HG02884 (cell line): ENCODE results near the gene JMJD1C.
"Not testable (repeated sequence)": the region's sequence is repeated elsewhere in the genome, so short reads cannot be mapped to it uniquely, and the experiment has no call there.

Experiments
- ATAC-seq: cut with Tn5 transposase; IDR thresholded peaks from one replicate; pipeline ENCODE4 v1.9.1; 2021; ENCODE audit warnings: mild to moderate bottlenecking, moderate library complexity; ENCODE audit not compliant: unreplicated experiment

The JMJD1C gene

DNA sequence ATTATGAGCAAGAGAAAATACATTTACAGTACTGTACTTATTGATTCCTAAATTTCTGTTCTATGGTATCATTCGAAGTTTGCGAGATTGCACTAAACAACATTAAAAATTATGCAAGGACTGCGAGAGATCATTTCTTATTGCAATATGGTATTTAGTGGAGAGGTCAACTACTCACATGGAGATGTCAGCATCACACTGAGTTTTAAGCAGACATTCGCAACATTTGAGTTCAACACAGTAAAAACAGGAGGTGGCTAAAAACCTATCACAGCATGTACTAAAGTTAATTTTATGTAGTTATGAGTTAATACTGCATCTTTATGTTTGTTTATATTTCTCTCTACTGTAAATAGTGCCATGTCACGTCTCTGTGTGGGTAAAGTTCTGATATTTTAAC is 53.5 kb downstream of the JMJD1C start:
- ATAC-seq = no peak

DNA sequence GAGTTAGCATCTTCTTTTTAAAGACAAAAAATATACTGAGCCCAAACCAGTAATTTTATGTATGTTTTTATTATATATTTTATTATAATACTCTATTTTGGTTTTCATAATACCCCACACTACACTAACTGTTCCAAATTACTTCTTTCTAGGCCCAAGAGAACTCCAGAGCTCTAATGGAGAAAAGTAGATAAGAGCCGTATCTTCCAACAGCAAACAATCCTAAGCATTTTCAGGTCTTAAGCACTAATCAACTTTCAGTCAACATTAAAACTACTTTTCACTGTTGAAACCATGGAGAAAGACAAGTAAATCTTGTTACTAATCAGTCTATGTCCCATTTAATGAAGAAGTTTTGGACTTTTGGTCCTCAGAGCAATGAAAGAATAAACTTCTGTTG is 55.1 kb downstream of the JMJD1C start:
- no peak for ATAC-seq

DNA sequence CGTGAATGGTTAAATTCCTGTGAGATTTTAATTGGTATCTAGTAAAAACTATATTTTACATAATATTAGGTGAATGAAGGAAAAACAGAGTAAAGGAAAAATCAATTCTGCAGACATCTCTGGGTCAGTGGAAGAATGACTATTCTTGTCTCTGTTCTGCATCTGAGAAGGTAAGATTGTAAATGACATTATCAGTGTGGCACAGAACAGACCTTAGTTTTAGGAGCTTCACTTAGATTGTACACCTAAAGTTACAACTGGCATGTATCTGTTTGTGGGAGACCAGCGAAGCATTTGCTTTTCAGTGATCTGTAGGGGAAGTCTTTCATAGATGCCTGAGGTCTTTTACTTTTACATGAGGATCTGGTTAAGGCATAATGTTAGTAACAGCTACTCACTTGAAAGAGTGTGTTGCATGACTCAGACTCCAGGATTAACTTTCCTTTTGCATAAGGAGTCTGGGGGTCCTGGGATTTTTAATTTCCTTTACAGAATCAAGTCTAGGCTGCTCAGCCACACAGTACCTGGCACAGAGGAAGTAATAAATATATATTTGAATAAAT is 56.2 kb downstream of the JMJD1C start:
- no peak for ATAC-seq

DNA sequence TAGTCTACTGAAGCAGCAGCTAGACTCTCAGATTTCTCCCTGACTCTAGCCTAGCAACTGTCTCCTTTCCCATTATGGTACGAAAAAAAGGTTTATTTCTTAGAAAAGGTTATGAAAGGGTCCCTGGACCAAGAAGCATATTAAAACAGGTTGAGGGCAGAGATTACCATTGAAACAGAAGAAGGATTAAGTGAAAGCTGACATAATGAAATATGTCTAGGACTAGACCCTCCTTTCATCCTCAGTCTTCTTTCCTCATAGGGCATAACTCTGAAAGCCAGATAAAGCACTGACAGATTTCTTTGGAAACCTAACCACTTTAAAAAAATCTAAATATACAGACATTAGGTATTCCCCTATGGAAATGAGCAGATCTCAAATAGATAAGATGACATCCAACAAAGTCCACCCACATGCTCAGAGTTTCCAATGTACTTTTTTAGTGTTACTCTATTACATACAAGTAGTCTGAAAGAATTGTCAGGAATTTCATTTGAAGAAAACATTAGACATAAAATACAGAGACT is 58.6 kb downstream of the JMJD1C start:
- ATAC-seq = no peak

DNA sequence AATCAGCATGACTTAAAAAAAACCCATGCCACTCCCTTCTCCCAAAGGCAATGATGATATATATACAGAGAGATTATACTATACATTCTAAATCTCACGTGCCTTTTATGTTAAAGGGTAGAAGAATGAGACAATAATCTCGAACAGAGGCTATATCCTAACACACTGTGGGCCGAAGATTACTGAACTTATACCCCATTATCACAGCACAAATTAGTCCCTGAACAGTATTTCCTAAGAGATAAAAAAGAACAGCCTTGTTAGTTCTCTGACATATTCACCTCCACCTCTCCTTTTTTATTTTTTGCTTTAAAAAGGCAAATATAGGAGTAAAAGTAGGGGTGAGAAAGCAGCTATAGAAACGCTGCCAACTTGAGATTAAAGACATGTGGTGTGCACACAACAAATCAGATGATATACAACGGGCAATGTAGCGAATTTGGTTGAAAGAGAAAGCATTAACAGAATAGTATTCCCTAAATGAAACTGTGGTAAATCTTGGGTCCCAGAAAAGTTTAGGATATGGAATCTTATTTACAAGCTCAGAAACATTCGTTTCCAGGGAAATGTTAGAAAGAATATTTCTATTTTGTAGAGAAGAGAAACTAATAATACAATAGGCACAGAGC is 69.5 kb downstream of the JMJD1C start:
- ATAC-seq = no peak

DNA sequence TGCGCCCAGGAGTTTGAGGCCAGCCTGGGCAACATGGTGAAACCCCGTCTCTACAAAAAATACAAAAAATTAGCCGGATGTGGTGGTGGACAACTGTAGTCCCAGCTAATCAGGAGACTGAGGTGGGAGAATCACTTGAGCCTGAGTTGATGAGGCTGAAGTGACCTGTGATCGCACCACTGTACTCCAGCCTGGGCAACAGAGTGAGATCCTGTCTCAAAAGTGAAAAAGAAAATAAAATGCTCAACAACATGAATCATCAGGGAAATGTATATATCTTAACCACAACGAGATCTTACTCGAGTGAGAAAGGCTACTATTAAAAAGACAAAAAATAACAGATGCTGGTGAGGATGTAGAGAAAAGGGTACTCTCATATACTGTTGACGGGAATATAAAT is 72.7 kb downstream of the JMJD1C start:
- ATAC-seq = no peak

DNA sequence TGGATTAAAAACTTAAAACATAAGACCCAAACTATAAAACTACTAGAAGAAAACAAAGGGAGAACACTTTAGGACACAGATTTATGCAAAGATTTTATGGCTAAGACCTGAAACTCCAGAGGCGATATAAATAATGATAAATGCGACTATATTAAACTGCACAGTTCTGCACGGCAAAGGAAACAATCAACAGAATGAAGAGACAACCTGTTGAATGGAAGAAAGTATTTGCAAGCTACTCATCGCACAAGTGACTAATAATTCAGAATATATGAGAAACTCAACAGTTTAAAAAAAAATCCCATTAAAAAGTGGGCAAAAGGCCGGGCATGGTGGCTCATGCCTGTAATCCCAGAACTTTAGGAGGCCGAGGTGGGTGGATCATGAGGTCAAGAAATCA is 73.6 kb downstream of the JMJD1C start:
- no peak for ATAC-seq

DNA sequence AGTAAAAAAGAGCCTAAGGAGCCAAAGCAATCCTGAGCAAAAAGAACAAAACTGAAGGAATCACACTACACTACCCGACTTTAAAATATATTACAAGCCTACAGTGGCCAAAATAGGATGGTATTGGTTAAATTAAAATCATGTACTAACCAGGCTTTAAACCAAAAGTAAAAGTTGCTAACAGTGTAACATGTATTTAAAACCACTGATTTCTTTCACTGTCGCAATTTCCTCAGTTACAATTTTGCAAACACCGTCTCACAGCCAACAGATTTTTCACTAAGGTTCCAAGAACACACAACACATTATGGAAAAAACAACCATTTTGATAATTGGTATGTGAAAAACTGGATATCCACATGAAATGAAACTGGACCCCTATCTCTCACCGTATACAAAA is 74.0 kb downstream of the JMJD1C start:
- no peak for ATAC-seq

DNA sequence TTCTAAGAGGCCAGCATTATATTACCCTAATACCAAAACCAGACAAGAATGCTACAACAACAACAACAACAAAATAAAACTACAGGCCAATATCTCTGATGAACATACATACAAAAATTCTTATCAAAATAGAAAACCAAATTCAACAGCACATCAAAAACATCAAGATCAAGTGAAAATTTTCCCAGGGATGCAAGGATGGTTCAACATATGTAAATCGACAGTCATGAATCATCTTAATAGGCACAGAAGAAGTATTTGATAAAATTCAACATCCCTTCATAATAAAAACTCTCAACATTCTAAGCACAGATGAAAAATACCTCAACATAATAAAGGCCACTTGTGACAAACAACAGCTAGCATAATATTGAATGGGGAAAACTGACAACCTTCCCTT is 75.3 kb downstream of the JMJD1C start:
- no peak for ATAC-seq

DNA sequence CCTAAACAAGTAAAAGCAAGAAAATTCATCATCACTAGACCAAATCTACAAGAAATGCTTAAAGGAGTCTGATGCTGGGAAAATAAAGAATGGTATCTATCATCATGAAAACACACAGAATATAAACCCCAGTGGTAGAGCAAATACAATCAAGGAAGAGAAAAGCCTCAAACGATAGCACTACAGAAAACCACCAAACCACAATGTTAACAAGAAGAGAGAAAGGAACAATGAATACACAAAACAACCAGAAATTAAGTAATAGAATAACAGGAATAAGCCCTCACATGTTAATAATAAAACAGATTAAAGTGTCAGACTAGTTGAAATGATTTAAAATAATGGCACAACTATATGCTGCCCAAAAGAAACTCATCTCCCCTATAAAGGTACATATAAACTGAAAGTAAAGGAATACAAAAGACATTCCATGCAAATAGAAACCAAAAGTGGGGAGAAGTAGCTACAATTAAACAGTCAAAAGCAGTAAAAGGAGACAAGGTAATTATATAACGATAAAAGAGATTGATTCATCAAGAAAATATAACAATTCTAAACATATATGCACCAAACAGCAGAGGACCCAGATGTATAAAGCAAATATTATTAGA is 77.3 kb downstream of the JMJD1C start:
- no peak for ATAC-seq

DNA sequence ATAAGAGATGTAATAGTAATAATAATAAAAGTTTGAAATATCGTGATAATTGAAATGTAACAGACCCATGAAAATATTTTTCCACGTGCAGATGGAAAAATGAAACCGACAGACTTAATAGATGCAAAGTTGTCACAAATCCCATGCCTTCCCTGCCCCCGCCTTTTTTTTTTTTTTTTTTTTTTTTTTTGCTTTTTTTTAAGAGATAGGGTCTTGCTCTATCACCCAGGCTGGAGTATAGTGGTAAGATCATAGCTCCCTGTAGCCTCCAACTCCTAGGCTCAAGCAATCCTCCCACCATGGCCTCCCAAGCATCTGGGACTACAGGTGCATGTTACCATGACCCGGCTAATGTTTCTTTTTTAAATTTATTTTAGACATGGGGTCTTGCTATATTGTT is 80.5 kb downstream of the JMJD1C start:
- no peak for ATAC-seq

DNA sequence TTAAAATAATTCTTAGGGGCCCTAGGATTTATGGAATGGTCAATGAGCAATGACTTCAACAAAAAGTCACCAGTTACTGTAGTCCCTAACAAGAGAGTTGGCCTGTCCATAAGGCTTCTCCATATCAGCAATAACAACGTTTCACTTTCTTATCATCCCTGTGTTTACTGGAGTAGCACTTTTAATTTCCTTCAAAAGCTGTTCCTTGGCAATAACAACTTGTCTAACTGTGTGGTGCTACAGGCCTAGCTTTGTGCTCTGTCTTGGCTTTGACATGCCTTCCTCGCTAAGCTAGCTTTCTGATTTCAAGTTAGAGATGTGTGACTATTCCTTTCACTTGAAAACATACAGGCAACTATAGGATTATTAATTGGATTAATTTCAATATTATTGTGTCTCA is 81.1 kb downstream of the JMJD1C start:
- no peak for ATAC-seq

DNA sequence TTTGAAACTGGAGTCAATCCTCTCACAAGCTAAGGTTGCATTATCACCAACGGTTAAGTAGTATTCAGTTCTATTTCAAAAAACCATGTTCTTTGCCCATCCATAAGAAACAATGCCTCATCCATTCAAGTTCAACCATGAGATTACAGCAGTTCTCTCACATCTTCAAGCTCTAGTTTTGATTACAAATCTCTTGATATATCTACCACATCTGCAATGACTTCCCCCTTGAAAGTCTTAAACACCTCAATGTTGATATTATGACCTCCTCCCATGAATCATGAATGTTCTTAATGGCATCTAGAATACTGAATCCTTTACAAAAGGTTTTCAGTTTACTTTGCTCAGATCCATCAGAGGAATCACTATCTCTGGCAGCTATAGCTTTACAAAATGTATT is 81.8 kb downstream of the JMJD1C start:
- no peak for ATAC-seq

DNA sequence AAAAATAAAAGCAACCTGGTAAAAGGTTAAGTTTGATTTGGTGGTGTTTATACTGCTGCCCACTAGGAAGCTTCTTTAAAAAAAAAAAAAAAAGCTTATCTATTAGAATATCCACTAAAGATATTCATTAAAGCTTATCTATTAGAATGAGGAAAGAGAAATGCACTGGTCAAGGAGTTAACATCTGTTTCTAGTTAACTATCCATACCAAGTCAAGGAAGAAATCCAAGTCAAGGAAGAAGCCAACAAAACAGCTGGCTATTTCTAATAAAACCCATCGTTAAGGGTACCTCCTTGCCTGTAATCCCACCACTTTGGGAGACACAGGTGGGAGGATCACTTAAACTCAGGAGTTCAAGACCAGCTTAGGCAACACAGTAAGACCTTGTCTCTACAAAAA is 82.6 kb downstream of the JMJD1C start:
- no peak for ATAC-seq

DNA sequence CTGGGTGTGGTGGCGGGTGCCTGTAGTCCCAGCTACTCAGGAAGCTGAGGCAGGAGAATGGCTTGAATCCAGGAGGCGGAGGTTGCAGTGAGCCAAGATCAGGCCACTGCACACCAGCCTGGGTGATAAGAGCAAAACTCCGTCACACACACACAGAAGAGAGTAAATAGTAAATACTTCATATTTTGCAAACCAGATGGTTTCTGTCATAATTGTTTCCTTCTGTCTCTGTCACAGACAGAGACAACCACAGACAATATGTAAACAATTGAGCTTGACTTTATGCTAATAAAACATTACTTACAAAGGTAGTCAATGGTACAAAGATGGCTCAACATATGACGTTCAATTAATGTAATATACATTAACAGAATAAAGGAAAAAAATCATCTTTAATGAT is 83.7 kb downstream of the JMJD1C start:
- no peak for ATAC-seq

DNA sequence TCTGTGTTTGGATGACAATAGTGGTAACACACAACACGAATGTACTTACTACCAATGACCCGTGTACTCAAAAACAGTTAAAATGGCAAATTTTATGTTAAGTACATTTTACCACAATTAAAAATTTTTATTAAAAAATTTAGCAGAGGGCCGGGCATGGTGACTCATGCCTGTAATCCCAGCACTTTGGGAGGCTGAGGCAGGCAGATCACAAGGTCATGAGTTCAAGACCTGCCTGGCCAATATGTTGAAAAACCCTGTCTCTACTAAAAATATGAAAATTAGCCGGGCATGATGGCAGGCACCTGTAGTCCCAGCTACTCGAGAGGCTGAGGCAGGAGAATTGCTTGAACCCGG is 88.5 kb downstream of the JMJD1C start:
- not testable (repeated sequence) for ATAC-seq

DNA sequence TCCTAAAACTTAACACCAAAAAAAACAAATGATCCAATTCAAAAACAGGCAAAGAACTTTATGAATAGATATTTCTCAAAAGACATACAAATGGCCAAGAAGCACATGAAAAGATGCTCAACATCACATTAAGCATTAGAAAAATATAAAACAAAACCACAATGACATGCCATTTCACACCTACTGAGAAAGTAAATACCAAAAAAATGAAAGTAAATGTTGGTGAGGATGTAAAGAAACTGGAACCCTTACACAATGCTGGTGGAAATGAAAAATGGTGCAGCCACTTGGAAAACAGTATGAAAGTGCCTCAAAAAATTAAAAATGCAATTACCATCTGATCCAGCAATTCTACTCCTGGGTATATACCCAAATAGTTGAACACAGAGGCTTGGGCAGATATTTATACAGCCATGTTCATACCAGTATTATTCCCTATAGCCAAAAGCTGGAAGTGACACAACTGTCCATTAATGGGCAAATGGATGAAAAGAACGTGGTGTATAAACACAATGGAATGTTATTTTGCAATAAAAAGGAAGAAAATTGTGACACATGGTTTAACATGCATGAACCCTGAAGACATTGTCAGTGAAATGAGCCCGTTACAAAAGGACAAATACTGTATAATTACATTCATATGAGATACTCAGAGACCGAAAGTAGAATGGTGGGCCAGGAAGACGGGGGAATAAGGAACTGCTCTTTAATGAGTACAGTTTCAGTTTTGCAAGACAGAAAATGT is 89.0 kb downstream of the JMJD1C start:
- ATAC-seq = peak; percentile 98

DNA sequence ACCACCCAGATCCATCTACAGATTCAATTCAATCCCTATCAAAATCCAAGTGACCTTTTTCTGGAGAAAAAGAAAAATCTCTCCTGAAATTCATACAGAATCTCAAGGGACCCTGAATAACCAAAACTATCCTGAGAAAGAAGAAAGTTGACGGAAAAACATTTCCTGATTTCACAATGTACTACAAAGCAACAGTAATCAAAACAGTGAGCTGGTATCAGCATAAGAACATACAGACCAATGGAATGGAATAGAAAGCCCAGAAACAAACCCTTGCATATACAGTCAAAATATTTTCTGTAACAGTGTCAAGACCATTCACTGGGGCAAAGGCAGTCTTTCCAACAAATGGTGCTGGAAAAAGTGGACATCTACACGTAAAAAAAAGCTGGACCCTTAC is 89.9 kb downstream of the JMJD1C start:
- no peak for ATAC-seq

DNA sequence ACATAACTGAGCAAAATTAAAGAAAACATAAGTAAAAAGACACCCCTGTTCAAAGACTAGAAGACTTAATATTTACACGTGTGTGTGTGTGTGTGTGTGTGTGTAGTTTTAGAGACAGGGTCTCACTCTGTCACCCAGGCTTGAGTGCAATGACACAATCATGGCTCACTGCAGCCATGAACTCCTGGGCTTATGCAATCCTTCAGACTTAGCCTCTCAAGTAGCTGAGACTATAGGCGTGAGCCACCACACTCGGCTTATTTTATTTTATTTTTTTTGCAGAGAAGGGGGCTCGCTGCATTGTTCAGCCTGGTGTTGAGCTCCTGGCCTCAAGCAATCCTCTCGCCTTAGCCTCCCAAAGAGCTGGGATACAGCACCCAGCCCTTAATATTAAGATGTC is 90.3 kb downstream of the JMJD1C start:
- ATAC-seq = no peak

DNA sequence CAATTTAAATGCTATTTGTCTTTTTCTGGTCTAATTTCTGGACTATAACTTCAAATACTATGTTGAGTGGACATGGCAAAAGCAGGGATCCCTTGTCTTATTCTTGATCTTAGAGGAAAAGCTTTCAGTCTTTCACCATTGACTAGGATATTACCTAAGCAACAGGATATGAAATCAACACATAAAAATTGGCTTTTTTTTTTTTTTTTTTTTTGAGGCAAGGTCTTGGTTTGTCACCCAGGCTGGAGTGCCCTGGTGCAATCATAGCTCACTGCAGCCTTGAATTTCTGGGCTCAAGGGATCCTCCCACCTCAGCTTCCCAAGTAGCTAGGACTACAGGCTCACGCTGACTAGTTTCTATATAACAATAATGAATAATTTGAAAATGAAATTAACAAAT is 90.8 kb downstream of the JMJD1C start:
- no peak for ATAC-seq

DNA sequence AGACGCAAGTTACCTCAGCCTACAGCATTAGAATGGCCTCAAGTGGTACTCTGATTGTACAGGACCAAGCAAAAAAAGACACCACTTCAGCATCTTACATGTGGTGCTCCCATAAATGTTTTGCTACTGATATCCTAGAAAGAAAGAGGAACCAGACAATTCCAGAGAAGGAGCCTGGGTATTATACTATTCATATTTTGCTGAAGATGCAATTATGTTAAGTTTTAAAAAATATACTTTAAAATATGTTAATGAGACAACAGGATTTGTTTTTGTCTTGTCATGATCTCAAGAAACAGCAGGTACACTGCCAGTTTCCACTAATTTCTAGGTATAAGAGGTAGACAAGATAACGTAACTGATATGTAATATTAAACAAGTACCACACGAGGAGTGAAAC is 92.6 kb downstream of the JMJD1C start:
- ATAC-seq = no peak

DNA sequence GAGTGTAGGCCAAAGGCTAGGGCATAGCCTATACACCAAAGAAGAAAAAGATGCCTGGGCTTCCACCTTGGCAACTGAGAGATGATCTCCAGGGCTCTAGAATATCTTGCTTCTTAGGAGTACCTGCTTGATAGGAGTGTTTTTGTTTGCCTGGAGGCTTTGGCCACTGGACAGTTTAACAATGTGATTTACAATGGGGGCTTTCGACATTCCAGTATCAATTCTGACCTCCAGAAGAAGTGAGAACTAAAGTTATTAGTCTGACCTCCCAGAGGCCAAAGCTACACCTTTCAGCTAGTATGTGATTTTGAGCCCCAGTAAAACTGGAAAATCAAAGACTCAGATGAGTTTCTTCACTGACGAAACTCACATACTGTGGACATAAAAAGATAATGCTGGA is 96.1 kb downstream of the JMJD1C start:
- ATAC-seq = no peak
